Anterior cingulate cortex (tissue), 58 donors: ENCODE results near the gene ROBO1.

Source experiments
- DNase-seq, 58 donors: peaks; one replicate each; lab custom pipeline; 2025; lab: John Stamatoyannopoulos, UW

ROBO1 gene

DNA sequence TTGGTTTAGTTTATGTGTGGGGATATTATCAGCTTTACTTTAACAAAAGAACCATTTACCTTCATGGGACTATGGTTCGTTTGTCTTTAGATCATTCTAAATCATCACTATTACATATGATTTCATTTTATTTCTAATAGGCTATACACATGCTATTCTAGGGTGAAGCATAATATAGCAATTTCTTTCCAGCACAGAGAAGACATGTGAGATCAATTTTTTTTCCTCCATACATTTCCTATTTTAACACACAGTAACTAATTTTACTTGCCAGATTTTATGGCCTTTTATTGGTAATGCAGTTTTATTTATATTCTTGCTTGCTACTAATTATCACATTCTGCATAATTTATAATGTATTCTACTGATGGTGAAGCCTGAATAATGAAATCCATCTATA, 287.1 kb downstream of the ROBO1 start:
- DNase-seq = no peak

DNA sequence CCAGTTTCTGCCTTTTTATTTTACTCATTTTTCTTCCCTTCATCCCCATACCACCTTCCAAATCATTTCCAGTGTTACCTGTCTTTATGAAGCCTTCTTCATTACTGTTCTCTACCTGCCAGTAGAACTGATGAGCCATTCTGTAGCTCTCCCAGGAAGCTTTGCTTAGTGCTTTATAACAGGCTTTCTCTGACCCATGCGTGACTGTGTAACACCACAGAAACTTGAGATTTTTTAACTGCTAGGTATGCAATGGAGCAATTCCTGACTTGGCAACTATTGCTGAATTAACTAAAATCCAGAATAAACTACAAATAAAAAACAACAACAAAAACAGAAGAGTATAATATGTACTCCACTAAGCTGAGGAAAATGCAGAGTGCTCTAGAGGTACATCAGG, 289.2 kb downstream of the ROBO1 start:
- no peak for DNase-seq

DNA sequence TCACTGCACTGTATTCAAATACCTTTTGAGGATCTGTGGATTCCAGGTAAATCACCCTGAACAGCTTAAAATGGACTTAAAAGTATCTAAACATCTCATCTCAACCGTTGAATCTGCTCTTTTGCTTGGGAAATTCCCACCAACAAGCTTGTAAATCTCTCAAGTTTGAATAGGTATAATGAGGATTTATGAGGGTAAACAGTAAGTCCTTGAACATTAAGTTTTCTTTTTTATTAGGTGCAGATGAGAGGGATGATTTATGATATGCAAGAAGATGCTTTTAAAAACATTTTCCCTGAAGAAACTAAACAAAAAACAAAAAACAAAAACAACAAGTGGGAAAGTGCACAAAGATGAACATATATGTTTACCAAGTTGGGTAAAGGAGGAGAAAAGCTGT, 290.6 kb downstream of the ROBO1 start:
- no peak for DNase-seq

DNA sequence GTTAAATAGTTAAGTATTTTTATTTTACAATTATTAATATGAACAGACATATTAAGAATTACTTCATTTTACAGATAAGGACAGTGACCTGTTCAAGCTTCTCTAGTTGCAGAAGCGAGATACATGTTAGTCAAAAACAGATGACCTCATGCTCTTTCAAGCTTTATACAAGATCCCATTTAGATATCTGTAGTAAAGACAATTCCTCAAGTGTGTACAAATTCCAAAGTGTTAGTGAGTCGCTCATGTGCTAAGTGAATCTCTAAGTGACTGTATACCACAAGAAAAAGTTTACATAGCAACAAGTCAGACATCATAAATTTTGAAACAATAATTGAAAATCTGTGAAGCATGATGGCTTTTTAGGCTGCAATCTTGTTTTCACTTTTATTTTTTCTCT, 293.8 kb downstream of the ROBO1 start:
- no peak for DNase-seq

DNA sequence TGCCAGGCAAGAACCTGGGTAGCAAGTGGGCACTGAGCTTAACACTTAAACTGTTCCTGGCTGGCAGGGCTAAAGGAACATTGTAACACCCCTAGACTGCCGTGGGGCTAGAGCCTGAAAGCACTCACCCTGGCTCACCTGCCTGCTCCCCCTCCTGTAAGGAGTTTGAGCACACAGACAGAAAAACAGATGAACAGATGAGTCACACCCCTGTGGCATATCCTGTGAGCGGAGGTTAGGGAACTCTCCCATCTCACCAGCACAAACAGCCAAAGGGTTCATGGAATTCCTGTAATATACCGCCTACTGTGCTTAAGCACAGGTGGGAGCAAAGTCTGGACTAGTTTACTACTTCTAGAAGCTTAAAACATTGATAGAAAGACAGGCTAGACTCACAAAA, 300.1 kb downstream of the ROBO1 start:
- DNase-seq = no peak

DNA sequence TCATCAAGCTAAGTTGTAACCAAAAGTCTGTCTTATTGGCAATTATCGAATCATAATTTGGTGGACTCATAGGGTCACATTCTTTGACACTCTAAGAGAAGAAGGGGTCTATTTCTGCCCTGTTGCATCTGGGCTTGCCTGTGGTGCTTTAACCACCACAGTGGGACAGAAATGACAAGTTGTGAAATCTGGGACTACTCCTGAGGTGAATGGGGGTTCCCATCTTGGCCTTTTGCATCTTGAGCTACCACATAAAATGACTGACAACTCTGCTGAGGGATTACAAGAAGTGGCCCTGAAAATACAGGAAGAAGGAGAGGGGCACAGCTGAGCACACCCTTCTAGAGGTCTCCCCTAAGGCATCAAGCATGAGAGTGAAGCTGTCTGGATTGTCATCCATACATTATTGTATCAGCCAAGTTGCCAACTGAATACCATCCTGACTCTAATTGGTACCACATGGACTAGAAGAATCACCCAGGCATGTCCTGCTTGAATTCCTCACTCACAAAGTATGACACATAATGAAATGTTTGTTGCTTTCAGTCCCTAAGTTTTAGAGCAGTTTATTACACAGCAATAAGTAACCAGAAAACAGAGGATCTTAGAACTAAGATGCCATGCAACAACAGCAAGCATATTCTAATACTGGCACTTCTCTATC, 306.5 kb downstream of the ROBO1 start:
- DNase-seq = no peak

DNA sequence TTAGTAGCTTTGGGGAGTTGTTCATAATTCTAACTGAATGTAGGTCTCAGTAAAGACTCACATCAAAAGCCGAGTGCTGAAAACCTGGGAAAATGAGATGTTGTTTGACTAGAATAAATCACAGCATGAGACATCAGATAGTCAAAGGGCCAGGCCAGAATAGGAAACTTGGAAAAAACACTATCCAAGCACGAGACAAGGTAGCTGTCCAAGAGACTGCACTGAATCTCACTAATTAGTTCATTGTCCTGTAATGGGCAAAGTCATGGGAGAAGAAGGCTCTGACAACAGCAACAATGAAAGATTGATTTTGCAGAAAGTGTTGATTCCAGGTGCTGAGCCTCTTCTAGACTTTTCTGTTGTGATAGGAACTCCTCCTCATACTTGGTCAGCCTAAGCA, 314.2 kb downstream of the ROBO1 start:
- no peak for DNase-seq

DNA sequence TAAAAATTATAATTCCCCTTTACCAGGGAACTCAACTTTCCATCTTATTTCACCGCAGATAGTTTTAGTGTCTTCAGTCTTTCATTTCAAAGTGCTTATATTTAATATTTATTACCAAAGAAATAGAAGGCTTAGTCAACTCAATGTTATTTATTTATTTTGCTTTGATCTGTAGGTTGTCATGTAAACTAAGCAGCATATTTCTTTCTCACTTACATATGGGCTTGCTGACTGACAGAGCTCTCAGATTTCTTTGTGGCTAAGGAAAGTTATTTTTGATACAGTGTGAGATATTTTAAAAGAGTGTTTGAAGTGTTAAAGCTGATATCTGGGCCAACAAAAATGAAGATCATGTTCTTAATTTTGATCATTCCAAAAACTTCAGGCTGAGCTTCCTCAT, 331.4 kb downstream of the ROBO1 start:
- no peak for DNase-seq

DNA sequence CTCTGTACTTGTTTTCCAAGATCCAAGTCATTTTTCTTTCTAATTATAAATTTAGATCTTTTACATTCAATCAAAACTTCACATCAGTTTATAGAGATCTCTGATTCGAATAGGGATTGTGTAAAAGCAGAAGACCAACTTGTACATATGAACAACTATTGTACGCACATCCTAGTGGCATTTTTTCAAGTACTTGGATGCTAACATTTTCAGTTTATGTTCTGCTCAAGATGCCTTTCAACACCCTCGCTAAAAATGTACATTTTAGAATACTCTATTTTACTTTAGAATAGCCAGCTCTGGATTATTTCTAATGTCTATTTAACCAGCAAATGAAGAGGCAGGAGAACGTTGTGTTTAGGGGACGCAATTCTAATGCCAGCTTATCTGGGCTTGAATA, 340.7 kb downstream of the ROBO1 start:
- DNase-seq = no peak

DNA sequence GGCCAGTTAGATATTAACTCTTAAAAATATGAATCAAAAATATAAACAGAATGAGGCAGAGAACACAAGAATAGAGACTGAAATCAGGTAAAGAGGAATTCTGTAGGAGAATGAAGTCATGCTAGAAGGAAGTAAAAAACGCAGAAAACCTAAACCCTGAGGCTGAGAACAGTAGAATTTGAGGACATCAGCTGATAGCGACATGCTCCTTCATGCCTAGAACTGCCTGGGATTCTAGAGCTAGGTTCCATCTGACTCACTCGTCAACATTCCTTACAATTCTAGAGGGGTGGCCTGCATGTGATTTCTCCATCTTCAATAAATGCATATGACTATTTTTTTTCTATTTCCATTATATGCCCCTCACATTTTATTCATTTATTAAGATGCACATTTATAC, 343.0 kb downstream of the ROBO1 start:
- no peak for DNase-seq

DNA sequence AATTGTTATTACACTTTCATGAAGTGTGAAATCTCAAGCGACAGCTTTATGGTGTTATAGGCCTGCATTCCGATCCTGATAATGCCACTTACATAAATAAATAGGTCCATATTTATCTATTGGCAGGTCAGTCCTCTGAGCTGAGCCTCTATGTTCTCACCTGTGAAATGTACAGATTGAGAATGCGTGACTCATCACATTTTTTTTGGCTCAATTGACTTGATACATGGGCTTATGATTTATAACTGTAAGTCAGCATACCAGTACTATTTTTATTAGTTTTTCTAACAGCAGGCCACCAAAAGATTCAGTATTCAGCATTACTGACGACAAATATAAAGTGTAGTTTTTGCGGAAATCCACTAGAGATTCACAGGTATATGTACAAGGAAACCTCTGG, 344.4 kb downstream of the ROBO1 start:
- DNase-seq = no peak

DNA sequence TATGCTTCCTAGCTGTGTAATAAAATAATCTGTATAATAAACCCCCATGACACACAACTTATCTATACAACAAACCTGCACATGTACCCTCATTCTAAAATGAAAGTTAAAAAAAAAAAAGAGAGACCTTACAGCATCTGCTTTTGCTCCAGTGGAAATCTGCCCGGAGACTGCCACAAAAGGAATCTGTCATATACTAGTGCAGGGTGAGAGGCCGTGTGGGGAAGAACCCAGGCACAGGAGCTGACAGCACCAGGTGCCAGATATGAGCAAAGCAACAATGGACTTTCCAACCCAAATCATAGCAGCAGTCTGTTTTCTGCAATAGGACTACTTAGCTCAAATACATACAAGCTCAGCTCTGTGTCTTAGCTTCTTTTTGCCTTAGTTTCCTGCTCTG, 346.5 kb downstream of the ROBO1 start:
- no peak for DNase-seq

DNA sequence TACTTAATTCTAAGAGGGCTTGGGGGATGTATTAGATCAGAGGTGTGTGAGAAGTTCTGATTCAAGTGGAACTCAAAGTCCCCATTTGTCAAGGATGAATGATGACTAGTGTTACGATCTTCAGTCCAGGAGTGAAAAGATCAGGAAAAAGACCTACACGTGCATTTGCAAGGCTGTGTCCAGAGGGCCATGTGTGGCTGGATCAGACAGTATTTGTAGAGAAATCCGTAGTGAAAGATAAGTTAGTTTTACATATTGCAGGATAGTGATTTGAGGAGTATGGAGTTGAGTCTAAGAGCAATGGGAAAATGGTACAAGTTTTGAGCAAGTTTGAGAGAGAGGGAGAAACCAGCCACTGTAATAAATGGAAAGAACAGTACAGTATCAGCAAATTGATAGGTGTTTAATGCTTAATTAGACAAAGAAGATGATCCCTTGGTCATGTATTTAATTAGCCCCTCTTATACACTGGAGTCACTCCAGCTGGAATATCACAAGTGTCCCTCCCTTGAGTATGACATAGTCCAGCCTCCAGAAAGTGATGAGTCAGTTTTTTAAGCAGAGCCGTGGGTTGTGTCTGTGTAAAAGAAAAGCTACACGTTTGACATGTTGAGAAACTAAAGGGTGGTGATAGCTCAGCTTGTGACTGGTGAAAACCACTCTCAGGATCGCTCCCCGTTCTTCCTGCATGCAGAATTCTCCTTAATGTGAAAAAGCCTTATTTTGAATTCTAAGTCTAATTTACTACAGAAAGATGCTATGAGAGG, 348.8 kb downstream of the ROBO1 start:
- peak in 1 of 58 donors; percentile 20 for DNase-seq

DNA sequence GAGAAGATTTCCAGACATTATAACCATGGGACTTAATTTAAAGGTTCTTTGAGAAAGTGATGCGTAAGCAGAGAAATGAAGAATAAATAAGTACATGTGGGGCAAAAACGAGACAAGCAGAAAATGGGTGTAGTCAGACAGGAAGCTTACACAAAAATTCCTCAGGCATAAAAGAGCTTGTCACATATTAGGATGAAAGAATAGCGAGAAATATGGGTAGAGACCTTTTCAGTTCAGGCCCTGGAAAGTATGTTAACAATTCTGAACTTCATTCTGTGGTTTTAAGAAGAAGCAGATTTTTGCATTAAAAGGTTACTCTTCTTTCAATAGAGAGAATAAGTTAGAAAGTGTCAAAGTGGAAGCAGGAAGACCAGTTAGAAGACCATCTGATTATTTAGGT, 352.4 kb downstream of the ROBO1 start:
- no peak for DNase-seq

DNA sequence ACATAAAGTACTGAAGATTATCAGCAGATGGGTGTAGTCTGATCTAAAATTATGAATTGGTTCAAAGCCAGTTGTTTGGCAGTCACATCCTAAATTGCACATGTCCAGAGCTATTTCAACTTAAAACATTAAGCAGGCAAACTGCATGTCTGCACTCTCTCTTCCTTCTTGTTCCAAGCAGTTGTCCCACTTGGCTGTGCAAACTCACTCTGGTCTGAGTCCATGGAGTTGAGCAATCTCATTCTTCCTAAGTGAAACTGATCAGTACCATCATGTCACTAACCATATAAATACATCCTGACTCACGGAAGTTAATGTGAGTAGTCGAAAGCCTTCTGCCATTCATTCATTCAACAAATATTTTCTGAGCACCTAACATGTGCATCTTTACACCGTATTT, 353.0 kb downstream of the ROBO1 start:
- DNase-seq = no peak

DNA sequence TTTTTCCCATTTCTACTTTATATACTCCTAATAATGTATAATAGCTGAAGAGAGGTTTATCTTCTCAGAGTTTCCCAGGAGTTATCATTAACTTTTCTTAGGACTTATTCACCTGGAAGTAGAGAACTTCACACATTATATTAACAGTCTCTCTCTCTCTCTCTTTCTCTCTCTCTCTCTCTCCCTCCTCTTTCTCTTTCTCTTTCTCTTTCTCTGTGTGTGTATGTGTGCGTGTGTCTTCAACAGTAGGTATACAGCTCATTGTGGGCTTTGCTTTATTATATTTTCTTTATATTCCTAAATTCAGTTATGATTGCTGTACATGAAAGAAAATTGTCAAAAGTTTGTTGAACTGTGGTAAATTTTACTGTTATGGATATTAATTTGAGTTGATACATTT, 353.8 kb downstream of the ROBO1 start:
- no peak for DNase-seq

DNA sequence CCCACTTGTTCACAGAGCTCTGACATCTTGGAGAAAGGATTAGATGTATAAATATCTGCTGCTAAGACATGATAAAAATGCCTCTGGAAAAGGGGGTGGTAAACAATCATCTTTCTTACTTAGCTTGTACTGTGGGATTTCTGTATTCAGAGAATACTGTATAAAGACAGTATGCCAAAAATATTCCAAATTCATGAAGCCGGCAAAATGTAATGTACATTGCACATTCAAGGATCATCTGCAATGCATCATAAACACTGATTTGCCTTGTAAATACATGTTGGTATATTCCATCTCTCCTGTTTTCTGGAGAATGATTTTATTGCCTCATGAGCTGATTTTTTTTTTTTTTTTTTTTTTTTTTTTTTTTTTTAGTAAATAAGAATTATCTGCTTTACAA, 355.3 kb downstream of the ROBO1 start:
- DNase-seq = no peak

DNA sequence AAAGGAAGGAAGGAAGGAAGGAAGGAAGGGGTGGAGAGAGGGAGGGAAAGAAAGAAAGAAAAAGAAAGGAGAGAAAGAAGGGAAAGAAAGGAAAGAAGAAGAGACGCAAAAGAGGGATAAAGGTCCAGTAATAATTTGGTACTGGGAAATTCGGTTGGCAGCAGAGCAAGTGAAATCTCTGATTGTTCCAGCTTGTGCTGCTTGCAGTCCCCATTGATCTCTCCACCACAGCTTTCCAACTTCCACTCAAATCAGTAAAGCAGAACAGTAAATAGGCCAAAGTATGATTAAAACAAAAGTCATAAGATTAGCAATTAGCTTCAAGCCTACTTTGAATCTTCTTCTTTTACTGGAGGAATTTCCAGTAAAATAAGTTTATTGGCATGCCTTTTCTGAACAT, 357.2 kb downstream of the ROBO1 start:
- no peak for DNase-seq

DNA sequence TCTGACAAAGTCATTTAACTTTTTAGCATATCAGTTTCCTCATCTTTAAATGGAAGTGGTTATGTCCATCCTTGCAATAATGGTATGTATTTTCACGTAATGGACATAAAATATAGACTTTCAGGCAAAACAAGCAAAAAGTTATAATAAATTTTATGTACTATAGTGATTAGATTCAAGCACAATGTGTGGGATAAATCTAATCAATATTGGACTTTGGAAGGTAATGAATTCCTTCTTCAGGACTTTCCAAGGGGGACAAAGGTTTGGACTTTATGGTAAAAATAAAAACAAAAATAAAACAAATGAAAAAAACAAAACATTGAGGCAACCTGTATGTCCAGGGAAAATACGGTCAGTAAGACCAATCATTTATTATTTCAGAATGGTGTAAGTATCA, 357.7 kb downstream of the ROBO1 start:
- DNase-seq = no peak

DNA sequence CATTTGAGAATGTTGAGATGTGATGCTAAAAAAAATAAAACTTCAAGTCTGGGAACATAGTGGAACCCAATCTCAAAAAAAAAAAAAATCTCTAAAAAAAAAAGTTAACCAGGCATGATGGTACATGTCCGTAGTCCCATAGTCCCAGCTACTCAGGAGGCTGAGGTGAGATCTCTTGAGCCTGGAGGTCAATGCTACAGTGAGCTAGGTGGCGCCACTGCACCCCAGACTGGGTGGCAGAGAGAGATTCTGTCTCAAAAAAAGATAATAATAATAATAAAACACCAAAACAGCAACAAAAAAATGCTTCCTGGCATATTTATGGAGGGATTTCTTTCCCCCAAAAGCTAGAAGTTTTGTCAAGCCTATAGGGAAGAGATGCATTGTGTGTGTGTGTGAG, 361.6 kb downstream of the ROBO1 start:
- no peak for DNase-seq

DNA sequence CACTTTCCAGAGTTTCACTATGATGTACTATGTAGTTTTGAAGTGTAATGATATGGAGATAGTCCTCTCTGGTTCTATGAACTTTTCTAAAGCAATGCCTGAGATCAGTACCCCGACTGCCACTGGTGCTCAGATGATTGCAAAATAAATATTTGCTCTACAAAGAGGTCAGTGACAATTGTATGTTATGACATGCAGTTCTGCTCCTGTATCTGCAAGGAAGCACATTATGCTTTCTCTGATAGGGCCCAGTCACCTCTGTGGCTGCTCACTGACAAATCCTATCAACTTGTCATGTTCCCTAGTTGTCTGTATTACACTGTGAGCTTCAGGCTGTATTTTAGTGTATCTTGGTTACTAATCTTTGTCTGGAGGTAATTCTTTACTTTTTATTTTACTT, 362.6 kb downstream of the ROBO1 start:
- no peak for DNase-seq

DNA sequence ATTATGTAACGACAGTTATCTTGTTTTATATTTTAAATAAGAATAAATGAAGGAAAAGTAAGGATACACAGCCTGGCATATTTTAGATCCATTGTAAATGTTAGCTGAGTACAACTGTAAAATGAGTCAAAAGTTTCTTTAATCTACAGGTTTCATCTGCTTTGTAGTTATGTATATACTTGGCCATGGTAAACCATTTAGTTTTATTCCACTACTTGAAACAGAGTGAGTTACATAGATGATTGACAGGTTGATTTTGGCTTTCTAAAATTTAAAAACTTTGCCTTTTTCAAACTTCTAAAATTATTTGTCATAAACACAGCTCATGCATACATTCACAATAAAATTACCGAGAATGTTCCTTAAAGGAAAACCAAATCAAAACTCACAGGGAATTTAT, 371.2 kb downstream of the ROBO1 start:
- no peak for DNase-seq

DNA sequence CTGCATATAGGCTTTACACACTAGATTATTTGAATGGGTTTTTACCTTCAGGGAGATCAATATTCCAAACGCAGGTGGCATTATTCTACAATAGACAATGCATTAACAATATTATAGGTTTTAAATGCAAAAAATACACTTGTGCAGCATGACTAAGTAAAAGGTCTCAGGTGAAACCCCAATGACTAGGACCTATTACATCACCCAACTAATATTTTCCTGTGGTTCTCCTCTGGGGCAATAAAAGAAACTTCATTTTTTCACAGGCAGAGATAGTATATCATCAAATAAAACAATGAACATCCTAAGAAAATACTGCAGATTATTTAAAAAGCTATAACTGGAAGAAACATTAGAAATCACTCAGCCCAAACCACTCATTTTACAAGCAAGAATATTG, 375.3 kb downstream of the ROBO1 start:
- no peak for DNase-seq
